Ishikawa (cell line): Measurements from ENCODE around the gene HOXB2.

ENCODE experiments used
- CEBPB ChIP-seq: IDR thresholded peaks from 2 replicates; pipeline ENCODE4 v1.6.1; 2012
- CREB1 ChIP-seq: IDR thresholded peaks from 2 replicates; pipeline ENCODE4 v1.6.1; 2012; ENCODE audit warnings: low read depth
- EGR1 ChIP-seq: IDR thresholded peaks from 2 replicates; pipeline ENCODE4 v1.6.1; 2012
- EP300 ChIP-seq: IDR thresholded peaks from 2 replicates; pipeline ENCODE4 v1.6.1; 2012; ENCODE audit warnings: borderline replicate concordance
- FOXM1 ChIP-seq: IDR thresholded peaks from 2 replicates; pipeline ENCODE4 v1.6.1; 2012; ENCODE audit warnings: low read depth, borderline replicate concordance
- NFIC ChIP-seq: IDR thresholded peaks from 2 replicates; pipeline ENCODE4 v1.6.1; 2012
- RAD21 ChIP-seq: IDR thresholded peaks from 2 replicates; pipeline ENCODE4 v1.6.1; 2012; ENCODE audit warnings: low read depth
- TAF1 ChIP-seq: IDR thresholded peaks from 2 replicates; pipeline ENCODE4 v1.6.1; 2012; ENCODE audit warnings: low read depth, mild to moderate bottlenecking
- TCF12 ChIP-seq: IDR thresholded peaks from 2 replicates; pipeline ENCODE4 v1.6.1; 2012; ENCODE audit warnings: low read depth
- TEAD4 ChIP-seq: IDR thresholded peaks from 2 replicates; pipeline ENCODE4 v1.6.1; 2012
- YY1 ChIP-seq: IDR thresholded peaks from 2 replicates; pipeline ENCODE4 v1.6.1; 2012; ENCODE audit warnings: low read depth
- ZBTB7A ChIP-seq: IDR thresholded peaks from 2 replicates; pipeline ENCODE4 v1.6.1; 2012; ENCODE audit warnings: low read depth
- TF ChIP-seq, protein P1 (sequence below): IDR thresholded peaks from 2 replicates; pipeline ENCODE4 v1.6.1; 2012; ENCODE audit warnings: low read depth, mild to moderate bottlenecking
- TF ChIP-seq, protein P2 (sequence below): IDR thresholded peaks from 2 replicates; pipeline ENCODE4 v1.6.1; 2012
- TF ChIP-seq, protein P3 (sequence below): IDR thresholded peaks from 2 replicates; pipeline ENCODE4 v1.6.1; 2012

The HOXB2 gene

DNA sequence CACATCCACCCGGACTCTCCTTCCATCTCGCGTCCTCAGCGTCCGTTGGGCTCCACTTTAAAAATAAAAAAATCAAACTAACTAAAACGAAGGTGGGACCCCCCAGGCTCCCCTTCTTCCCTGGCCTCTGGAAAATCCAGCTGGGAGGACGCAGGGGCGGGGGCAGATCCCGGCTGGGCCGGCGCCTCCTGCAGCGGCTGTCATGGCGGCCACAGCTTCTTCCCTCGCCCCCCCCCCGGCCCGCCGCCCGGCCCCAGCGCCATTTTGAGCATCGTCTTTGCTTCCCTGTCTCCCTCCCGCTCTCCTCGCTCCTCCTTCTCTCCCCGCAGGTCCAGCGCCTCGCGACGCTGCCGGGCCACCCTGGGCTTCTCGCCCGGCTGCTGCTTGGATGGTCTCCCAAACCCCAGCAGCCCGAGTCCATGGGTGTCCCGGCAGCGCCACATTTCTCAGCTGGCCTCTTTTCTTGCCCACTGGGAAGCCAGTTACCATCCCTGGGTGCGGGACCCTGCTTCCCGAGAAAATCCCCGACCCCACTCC is 3.3 kb downstream of the HOXB2 start:
- no peak for TF ChIP-seq TEAD4

- no peak for TF ChIP-seq TEAD4
- TF ChIP-seq, protein P1, sequence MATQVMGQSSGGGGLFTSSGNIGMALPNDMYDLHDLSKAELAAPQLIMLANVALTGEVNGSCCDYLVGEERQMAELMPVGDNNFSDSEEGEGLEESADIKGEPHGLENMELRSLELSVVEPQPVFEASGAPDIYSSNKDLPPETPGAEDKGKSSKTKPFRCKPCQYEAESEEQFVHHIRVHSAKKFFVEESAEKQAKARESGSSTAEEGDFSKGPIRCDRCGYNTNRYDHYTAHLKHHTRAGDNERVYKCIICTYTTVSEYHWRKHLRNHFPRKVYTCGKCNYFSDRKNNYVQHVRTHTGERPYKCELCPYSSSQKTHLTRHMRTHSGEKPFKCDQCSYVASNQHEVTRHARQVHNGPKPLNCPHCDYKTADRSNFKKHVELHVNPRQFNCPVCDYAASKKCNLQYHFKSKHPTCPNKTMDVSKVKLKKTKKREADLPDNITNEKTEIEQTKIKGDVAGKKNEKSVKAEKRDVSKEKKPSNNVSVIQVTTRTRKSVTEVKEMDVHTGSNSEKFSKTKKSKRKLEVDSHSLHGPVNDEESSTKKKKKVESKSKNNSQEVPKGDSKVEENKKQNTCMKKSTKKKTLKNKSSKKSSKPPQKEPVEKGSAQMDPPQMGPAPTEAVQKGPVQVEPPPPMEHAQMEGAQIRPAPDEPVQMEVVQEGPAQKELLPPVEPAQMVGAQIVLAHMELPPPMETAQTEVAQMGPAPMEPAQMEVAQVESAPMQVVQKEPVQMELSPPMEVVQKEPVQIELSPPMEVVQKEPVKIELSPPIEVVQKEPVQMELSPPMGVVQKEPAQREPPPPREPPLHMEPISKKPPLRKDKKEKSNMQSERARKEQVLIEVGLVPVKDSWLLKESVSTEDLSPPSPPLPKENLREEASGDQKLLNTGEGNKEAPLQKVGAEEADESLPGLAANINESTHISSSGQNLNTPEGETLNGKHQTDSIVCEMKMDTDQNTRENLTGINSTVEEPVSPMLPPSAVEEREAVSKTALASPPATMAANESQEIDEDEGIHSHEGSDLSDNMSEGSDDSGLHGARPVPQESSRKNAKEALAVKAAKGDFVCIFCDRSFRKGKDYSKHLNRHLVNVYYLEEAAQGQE, result no peak
- no peak for TF ChIP-seq NFIC
- TF ChIP-seq EP300, result no peak
- no peak for TF ChIP-seq ZBTB7A
- TF ChIP-seq CREB1, result no peak
- TF ChIP-seq TAF1, result no peak
- TF ChIP-seq, protein P2, sequence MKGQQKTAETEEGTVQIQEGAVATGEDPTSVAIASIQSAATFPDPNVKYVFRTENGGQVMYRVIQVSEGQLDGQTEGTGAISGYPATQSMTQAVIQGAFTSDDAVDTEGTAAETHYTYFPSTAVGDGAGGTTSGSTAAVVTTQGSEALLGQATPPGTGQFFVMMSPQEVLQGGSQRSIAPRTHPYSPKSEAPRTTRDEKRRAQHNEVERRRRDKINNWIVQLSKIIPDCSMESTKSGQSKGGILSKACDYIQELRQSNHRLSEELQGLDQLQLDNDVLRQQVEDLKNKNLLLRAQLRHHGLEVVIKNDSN, result no peak
- no peak for TF ChIP-seq EGR1
- no peak for TF ChIP-seq RAD21
- TF ChIP-seq YY1, result no peak
- no peak for TF ChIP-seq FOXM1
- TF ChIP-seq CEBPB, result no peak
- TF ChIP-seq TCF12, result no peak
- TF ChIP-seq, protein P3, sequence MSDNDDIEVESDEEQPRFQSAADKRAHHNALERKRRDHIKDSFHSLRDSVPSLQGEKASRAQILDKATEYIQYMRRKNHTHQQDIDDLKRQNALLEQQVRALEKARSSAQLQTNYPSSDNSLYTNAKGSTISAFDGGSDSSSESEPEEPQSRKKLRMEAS, result no peak
Measured at GRCh38 chr17:48541036-48541576, 3.8 kb downstream of the HOXB2 start.

GRCh38 chr17:48540213-48540612 is 4.7 kb downstream of the HOXB2 start:
- TF ChIP-seq, protein P1, result no peak
- no peak for TF ChIP-seq TAF1
- TF ChIP-seq NFIC, result no peak
- no peak for TF ChIP-seq FOXM1
- TF ChIP-seq EGR1, result no peak
- TF ChIP-seq CEBPB, result no peak
- TF ChIP-seq, protein P3, result no peak
- TF ChIP-seq, protein P2, result no peak
- no peak for TF ChIP-seq TEAD4

- TF ChIP-seq TAF1 (no peak), EP300 (no peak), EGR1 (no peak), CREB1 (no peak), YY1 (no peak), NFIC (no peak), FOXM1 (no peak), RAD21 (no peak), CEBPB (no peak), ZBTB7A (no peak), TEAD4 (no peak), TCF12 (no peak)
- TF ChIP-seq, protein P3, result no peak
- TF ChIP-seq, protein P2, result no peak
- TF ChIP-seq, protein P1, result no peak
Measured at GRCh38 chr17:48539177-48539576, 5.7 kb downstream of the HOXB2 start.
